SK-N-SH (cell line): ENCODE measurements around the gene PTPRA. TPM values are rescaled to one million over a fixed set of nuclear protein-coding genes. Genes with fewer than 3 reads are reported as not detected.

ENCODE experiments used
- CTCF ChIA-PET: fragments of 300-600, 350-600 bp; formaldehyde crosslinking; extraction: SDS; loops from one replicate; lab custom pipeline; 2021; lab: Yijun Ruan, JAX
- POLR2A ChIA-PET: fragments of 350-600 bp; sonication (Branson Sonifier 250); formaldehyde crosslinking; extraction: SDS; loops from one replicate; lab custom pipeline; 2020; ENCODE audit warnings: antibody characterized with exemption, inconsistent platforms; lab: Yijun Ruan, JAX
- DNase-seq: peaks from one replicate; pipeline ENCODE4 v3.0.0; 2012
- H2AFZ ChIP-seq: fragments of 200-600 bp; sonication (generic); 2 replicates; pipeline ENCODE4 v1.8.1; 2016; ENCODE audit warnings: antibody characterized with exemption, mild to moderate bottlenecking, low read depth
- H3F3A ChIP-seq: fragments of 200-600 bp; sonication (generic); replicated peaks from 2 replicates; pipeline ENCODE3; 2016; ENCODE audit warnings: antibody characterized with exemption, mild to moderate bottlenecking; ENCODE audit not compliant: insufficient read depth
- H3K27ac ChIP-seq, 2 experiments: fragments of 200-500 bp in 1 of 2; fragments of 200-600 bp in 1 of 2; sonication (Bioruptor generic) in 1 of 2; sonication (generic), shearing (Covaris generic) in 1 of 2; 2 replicates each; pipeline versions ENCODE4 v1.5.1 to v1.6.1; 2014 to 2016; ENCODE audit warnings: low read depth in 2 of 2, inconsistent platforms in 1 of 2, low read length in 1 of 2, mild to moderate bottlenecking in 1 of 2, mixed read lengths in 1 of 2
- H3K27me3 ChIP-seq: fragments of 200-600 bp; sonication (generic), shearing (Covaris generic); 2 replicates; pipeline ENCODE4 v1.6.1; 2016; ENCODE audit warnings: mixed run types; ENCODE audit not compliant: insufficient read depth
- H3K36me3 ChIP-seq, 2 experiments: fragments of 200-500 bp in 1 of 2; fragments of 200-600 bp in 1 of 2; sonication (Bioruptor generic) in 1 of 2; sonication (generic) in 1 of 2; replicated peaks in 1 of 2; 2 replicates each; pipeline versions ENCODE3 to v1.5.1; 2014 to 2016; ENCODE audit warnings: low read length in 1 of 2, mild to moderate bottlenecking in 1 of 2; ENCODE audit not compliant: insufficient read depth in 2 of 2, control insufficient read depth in 1 of 2
- H3K4me1 ChIP-seq, 2 experiments: fragments of 200-500 bp in 1 of 2; fragments of 200-600 bp in 1 of 2; sonication (Bioruptor generic) in 1 of 2; sonication (generic), shearing (Covaris generic) in 1 of 2; 2 replicates each; pipeline versions ENCODE4 v1.5.1 to v1.6.1; 2014 to 2016; ENCODE audit warnings: low read depth in 1 of 2, low read length in 1 of 2, mixed run types in 1 of 2; ENCODE audit not compliant: insufficient read depth in 2 of 2, control insufficient read depth in 1 of 2
- H3K4me2 ChIP-seq: fragments of 200-600 bp; sonication (generic), shearing (Covaris generic); 2 replicates; pipeline ENCODE4 v1.6.1; 2017; ENCODE audit warnings: mixed run types
- H3K4me3 ChIP-seq, 2 experiments: fragments of 200-500 bp in 1 of 2; fragments of 200-600 bp in 1 of 2; sonication (Bioruptor generic) in 1 of 2; sonication (generic), shearing (Covaris generic) in 1 of 2; 2 replicates each; pipeline versions ENCODE4 v1.5.1 to v1.8.1; 2014 to 2016; ENCODE audit warnings: low read depth in 2 of 2, inconsistent platforms in 1 of 2, low read length in 1 of 2, mild to moderate bottlenecking in 1 of 2, mixed read lengths in 1 of 2, moderate library complexity in 1 of 2
- H3K79me2 ChIP-seq: fragments of 200-600 bp; sonication (generic); 2 replicates; pipeline ENCODE4 v1.8.1; 2017; ENCODE audit warnings: mild to moderate bottlenecking; ENCODE audit not compliant: insufficient read depth
- H3K9ac ChIP-seq: fragments of 200-600 bp; sonication (generic); 2 replicates; pipeline ENCODE4 v1.6.1; 2017; ENCODE audit warnings: mixed run types
- H3K9me2 ChIP-seq: fragments of 200-600 bp; sonication (generic); 2 replicates; pipeline ENCODE4 v1.6.1; 2017; ENCODE audit warnings: mixed run types
- H3K9me3 ChIP-seq: fragments of 200-600 bp; sonication (generic); 2 replicates; pipeline ENCODE4 v1.6.1; 2017; ENCODE audit warnings: mixed run types, mild to moderate bottlenecking, moderate library complexity
- H4K20me1 ChIP-seq: fragments of 200-600 bp; sonication (generic); 2 replicates; pipeline ENCODE4 v1.6.1; 2017; ENCODE audit warnings: mild to moderate bottlenecking, mixed run types; ENCODE audit not compliant: insufficient read depth
- EZH2phosphoT487 ChIP-seq: fragments of 200-600 bp; sonication (generic); IDR thresholded peaks from 2 replicates; pipeline ENCODE4 v1.6.1; 2017; ENCODE audit warnings: low read depth, mixed run types, mild to moderate bottlenecking, antibody characterized with exemption, moderate library complexity, borderline replicate concordance
- FOSL2 ChIP-seq: IDR thresholded peaks from 2 replicates; pipeline ENCODE4 v1.4.0; 2012; ENCODE audit warnings: low read depth, mild to moderate bottlenecking, moderate library complexity, borderline replicate concordance
- FOXJ3 ChIP-seq: sonication (generic); formaldehyde crosslinking; IDR thresholded peaks from 2 replicates; pipeline ENCODE4 v1.5.1; 2020; ENCODE audit warnings: mild to moderate bottlenecking, missing genetic modification reagents
- GABPA ChIP-seq: IDR thresholded peaks from 2 replicates; pipeline ENCODE4 v1.4.0; 2012; ENCODE audit warnings: low read depth, mild to moderate bottlenecking
- GATA2 ChIP-seq: sonication (generic); formaldehyde crosslinking; IDR thresholded peaks from 2 replicates; pipeline ENCODE4 v1.5.0; 2020; ENCODE audit warnings: mild to moderate bottlenecking, missing genetic modification reagents
- IRF3 ChIP-seq: fragments of 150-350 bp; IDR thresholded peaks from 2 replicates; pipeline ENCODE4 v1.6.1; 2016; ENCODE audit warnings: mild to moderate bottlenecking, low read depth, low read length
- MAX ChIP-seq: IDR thresholded peaks from 2 replicates; pipeline ENCODE4 v1.4.0; 2012; ENCODE audit warnings: low read depth
- MEF2A ChIP-seq: IDR thresholded peaks from 2 replicates; pipeline ENCODE4 v1.4.0; 2012; ENCODE audit warnings: low read depth, borderline replicate concordance
- MXI1 ChIP-seq: IDR thresholded peaks from 2 replicates; pipeline ENCODE4 v1.6.1; 2012; ENCODE audit warnings: mild to moderate bottlenecking, low read depth, low read length, improper control_type of control experiment
- NRF1 ChIP-seq: IDR thresholded peaks from 2 replicates; pipeline ENCODE4 v1.6.1; 2012; ENCODE audit warnings: low read depth, mild to moderate bottlenecking, low read length
- PBX3 ChIP-seq: IDR thresholded peaks from 2 replicates; pipeline ENCODE4; 2012
- POLR2AphosphoS5 ChIP-seq: IDR thresholded peaks from 2 replicates; pipeline ENCODE4 v1.6.1; 2012; ENCODE audit warnings: low read depth, low read length
- REST ChIP-seq: IDR thresholded peaks from 2 replicates; pipeline ENCODE4 v1.6.1; 2012; ENCODE audit warnings: mild to moderate bottlenecking, low read depth, low read length, moderate library complexity
- RFX5 ChIP-seq: IDR thresholded peaks from 2 replicates; pipeline ENCODE4 v1.6.1; 2012; ENCODE audit warnings: mild to moderate bottlenecking, improper control_type of control experiment, low read length
- RXRA ChIP-seq: IDR thresholded peaks from 2 replicates; pipeline ENCODE4 v1.4.0; 2012; ENCODE audit warnings: low read depth, mild to moderate bottlenecking, borderline replicate concordance
- SIN3A ChIP-seq: IDR thresholded peaks from 2 replicates; pipeline ENCODE4 v1.6.1; 2012; ENCODE audit warnings: low read depth, mild to moderate bottlenecking, low read length, moderate library complexity, borderline replicate concordance
- SMC3 ChIP-seq: IDR thresholded peaks from 2 replicates; pipeline ENCODE4 v1.6.1; 2012; ENCODE audit warnings: low read depth, low read length, improper control_type of control experiment
- TEAD4 ChIP-seq: IDR thresholded peaks from 2 replicates; pipeline ENCODE4 v1.4.0; 2012; ENCODE audit warnings: mild to moderate bottlenecking, borderline replicate concordance; ENCODE audit not compliant: insufficient read depth
- USF1 ChIP-seq: IDR thresholded peaks from 2 replicates; pipeline ENCODE4 v1.4.0; 2012; ENCODE audit warnings: low read depth, borderline replicate concordance
- YY1 ChIP-seq: IDR thresholded peaks from 2 replicates; pipeline ENCODE4 v1.4.0; 2012; ENCODE audit warnings: low read depth, mild to moderate bottlenecking
- WGBS: methylation state at CpG from one replicate; pipeline ENCODE4 v1.1.6; 2017; ENCODE audit warnings: low lambda C conversion rate; 5-methylcytosine and 5-hydroxymethylcytosine counted together
- polyA plus RNA-seq, 3 experiments: library from polyadenylated mRNA; depleted of rRNA; stranded (reverse); fragments of >200 nt; gene quantifications; 2 replicates each; pipeline ENCODE4 v1.2.3, GENCODE V29; 2012

The PTPRA gene
- polyA plus RNA-seq, 1 of the 3 experiments (the other 2 are of a cell fraction): 47.6 TPM

- Histone ChIP-seq H3K4me1 (no peaks in the 10 kb centered on the region), H3F3A (no peaks in the 10 kb centered on the region), H2AFZ (no peak overlapping the region), H3K4me3 (no peak overlapping the region), H3K27me3 (no peaks in the 10 kb centered on the region), H3K9me2 (no peaks in the 10 kb centered on the region), H4K20me1 (0 out of 2 replicates have a peak, but pooled peaks cover 5% of the 10 kb centered on the region), H3K79me2 (peaks cover 38% of the 10 kb centered on the region), H3K9ac (no peak overlapping the region), H3K9me3 (no peaks in the 10 kb centered on the region), H3K4me2 (no peak overlapping the region), H3K27ac (no peak overlapping the region), H3K36me3 (peaks cover 0 to 5% of the 10 kb centered on the region in 2 experiments)
- ChIA-PET CTCF (interaction anchor here (1.4 kb wide), 1 partner anchor 13 kb away, joined by 3 read pairs; no protein-coding TSS in a partner anchor), POLR2A (no interaction called here)
- no peak for DNase-seq
- no peak for TF ChIP-seq MXI1
- TF ChIP-seq PBX3: no peak
- TF ChIP-seq IRF3: no peak
- TF ChIP-seq MEF2A: no peak
- no peak for TF ChIP-seq TEAD4
- no peak for TF ChIP-seq NRF1
- TF ChIP-seq SIN3A: no peak
- no peak for TF ChIP-seq RFX5
- no peak for TF ChIP-seq MAX
- no peak for TF ChIP-seq FOXJ3 (CRISPR knock-in tag)
- no peak for TF ChIP-seq YY1
- TF ChIP-seq FOSL2: no peak
- no peak for TF ChIP-seq GABPA
- TF ChIP-seq EZH2phosphoT487: no peak
- TF ChIP-seq GATA2 (CRISPR knock-in tag): no peak
- no peak for TF ChIP-seq REST
- TF ChIP-seq RXRA: no peak
- TF ChIP-seq USF1: no peak
- no peak for TF ChIP-seq POLR2AphosphoS5
- no peak for TF ChIP-seq SMC3
- WGBS: 90% methylated on average over 1 of the region's 1 CpG
Measured at GRCh38 chr20:2920473-2920872, 47.2 kb downstream of the PTPRA start.
